Activated effector memory CD4-positive, alpha-beta T cell treated with Interleukin-2 at 50 U/mL for 16 hours (primary cell): ENCODE data around the gene TTC21B.
"Not testable (repeated sequence)": the region's sequence is repeated elsewhere in the genome, so short reads cannot be mapped to it uniquely, and the experiment has no call there.

Experiments used
- DNase-seq: peaks from one replicate; pipeline ENCODE4 v3.0.0-alpha.2; 2020

Gene TTC21B

GRCh38 chr2:165953655-165954606 is at the start of gene TTC21B:
Gene TTC21B, minus strand, starts transcription at chr2:165953776. Its CDS starts 71 bp downstream, at chr2:165953705.
- DNase-seq, result peak; percentile 90

GRCh38 chr2:166000401-166000800 is 46.8 kb upstream of the TTC21B start:
- DNase-seq, result no peak

GRCh38 chr2:165990846-165991245 is 37.3 kb upstream of the TTC21B start:
- DNase-seq, result no peak

GRCh38 chr2:165989851-165990250 is 36.3 kb upstream of the TTC21B start:
- no peak for DNase-seq

DNA sequence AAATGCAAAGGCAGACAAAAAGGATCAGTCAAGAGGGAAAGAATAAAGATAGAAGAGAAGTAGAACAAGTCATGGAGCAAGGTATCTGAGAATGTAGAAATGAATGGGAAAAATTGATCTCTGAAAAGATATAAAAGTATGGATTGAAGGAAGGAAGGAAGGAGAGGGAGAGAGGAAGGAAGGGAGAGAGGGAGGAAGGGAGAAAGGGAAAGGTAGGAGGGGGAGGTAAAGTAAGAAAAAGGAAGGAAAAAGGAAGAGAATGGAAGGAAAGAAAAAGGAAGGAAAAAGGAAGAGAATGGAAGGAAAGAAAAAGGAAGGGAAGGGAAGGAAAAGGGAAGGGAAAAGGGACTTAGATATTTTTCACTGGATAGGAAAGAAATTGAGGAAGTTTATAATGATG is 31.5 kb upstream of the TTC21B start:
- no peak for DNase-seq

DNA sequence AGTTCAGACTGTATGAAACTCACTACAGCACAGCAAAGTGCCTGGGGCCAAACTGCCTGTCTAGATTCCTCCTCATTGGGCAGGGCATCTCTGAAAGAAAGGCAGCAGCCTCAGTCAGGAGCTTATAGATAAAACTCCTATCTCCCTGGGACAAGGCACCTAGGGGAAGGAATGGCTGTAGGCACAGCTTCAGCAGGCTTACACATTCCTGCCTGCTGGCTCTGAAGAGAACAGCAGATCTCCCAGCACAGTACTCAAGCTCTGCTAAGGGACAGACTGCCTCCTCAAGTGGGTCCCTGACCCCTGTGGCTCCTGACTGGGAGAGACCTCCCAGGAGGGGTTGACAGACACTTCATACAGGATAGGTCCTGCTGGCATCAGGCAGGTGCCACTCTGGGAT is 18.6 kb upstream of the TTC21B start:
- DNase-seq, result not testable (repeated sequence)

DNA sequence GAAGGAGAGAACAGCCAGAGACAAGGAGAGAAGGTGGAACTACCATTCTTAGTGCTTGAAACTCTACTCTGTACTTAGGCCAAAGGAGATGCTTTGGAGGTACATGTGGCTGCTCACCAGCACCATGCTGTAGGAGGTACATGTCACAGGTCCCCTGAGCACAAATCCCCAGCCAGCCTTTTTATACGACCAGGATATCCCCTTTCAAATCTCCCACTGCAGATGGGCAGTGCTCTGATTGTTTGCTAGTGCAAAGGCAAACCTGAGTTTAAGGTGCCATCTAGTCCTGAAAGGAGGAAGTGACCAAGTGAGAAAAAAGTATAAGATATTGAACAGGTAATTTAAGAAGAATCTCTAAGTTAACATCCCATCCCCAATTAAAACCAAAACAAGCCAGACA is 17.1 kb upstream of the TTC21B start:
- no peak for DNase-seq

DNA sequence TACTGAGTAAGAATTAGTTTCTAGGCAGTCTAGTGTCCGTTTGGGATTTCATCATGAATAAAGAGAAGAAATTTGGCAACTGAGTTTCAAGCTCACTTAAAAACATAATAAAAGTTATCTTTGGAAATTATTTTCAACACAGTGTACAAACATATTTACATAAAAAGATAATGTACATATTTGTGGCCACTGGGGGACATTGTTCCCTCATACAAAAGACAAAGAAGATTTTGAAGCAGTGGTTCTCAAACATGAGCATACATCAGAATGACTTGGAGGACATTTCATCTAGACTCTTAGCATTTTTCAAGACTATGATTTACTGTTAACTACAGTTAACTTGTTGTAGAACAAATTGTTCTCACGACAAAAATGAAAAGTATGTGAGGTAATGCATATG is 15.7 kb upstream of the TTC21B start:
- no peak for DNase-seq

GRCh38 chr2:165967746-165968145 is 14.2 kb upstream of the TTC21B start:
- no peak for DNase-seq

- DNase-seq, result no peak
Observed at GRCh38 chr2:165961818-165962217, 8.2 kb upstream of the TTC21B start.

DNA sequence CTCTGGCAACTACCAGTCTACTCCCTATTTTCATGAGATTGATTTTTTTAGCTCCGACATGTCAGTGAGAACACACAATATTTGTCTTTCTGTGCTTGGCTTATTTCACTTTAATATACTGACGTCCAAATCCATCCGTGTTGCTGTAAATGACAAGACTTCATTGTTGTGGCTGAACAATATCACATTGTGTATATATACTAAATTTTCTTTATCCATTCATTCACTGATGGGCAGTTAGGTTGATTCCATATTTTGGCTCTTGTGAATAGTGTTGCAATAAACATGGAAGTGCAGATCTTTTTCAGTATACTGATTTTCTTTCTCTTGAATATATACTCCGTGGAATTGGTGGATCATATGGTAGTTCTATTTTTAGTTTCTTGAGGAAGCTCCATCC is 5.8 kb upstream of the TTC21B start:
- no peak for DNase-seq

GRCh38 chr2:165958313-165958960 is 4.9 kb upstream of the TTC21B start:
- no peak for DNase-seq

- DNase-seq, result no peak
Observed at GRCh38 chr2:165957030-165957675, 3.6 kb upstream of the TTC21B start.

- no peak for DNase-seq
Observed at GRCh38 chr2:165953306-165953654, 296 bp downstream of the TTC21B start.

- DNase-seq, result no peak
Observed at GRCh38 chr2:165952741-165953211, 800 bp downstream of the TTC21B start.

DNA sequence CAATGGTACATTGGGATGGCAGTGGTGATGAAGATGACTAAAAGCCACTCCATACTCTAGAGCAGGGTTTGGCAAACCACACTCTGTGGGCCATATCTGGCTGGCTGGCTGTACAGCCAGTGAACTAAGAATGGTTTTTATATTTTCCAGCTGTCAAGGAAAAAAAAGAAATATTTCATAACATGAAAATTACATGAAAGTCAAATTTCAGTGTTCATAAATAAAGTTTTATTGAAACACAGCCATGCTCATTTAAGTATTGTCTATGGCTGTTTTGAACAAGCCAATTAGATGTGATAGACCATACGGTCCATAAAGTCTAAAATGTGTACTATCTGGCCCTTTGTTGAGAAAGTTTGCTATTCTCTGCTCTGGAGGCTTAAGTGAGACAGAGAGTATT is 1.5 kb downstream of the TTC21B start:
- DNase-seq, result no peak

DNA sequence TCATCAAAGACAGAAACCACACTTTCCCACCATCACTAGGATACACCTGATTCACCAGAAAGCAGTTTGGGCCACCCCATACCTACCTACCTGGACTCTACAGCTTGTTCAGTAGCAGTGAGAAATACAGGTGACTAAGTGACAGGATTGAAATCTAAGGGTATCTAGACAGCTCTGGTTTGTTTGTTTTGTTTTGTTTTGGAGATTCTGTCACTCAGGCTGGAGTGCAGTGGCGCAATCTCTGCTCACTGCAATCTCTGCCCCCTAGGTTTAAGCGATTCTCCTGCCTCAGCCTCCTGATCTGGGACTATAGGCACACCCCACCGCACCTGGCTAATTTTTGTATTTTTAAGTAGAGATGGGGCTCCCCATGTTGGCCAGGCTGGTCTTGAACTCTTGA is 3.1 kb downstream of the TTC21B start:
- no peak for DNase-seq

GRCh38 chr2:165941827-165942226 is 11.7 kb downstream of the TTC21B start:
- no peak for DNase-seq

DNA sequence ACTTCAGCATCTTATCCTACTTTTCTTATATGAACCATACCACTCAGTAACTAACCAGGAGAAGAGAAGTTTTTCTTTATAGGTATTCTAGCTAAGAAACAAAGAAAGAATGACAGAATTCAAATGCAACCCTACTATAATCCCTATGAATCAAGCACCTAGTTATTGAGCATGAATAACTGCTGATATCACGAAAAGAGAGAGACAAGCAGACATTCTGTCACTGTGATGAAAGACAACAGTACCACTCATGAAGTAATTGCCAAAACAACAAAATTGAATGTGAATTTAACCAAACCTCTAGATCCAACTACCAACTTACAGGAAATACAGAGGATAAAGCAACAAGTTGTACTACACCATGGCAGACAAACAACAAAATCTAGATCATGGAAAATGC is 15.3 kb downstream of the TTC21B start:
- DNase-seq, result no peak

DNA sequence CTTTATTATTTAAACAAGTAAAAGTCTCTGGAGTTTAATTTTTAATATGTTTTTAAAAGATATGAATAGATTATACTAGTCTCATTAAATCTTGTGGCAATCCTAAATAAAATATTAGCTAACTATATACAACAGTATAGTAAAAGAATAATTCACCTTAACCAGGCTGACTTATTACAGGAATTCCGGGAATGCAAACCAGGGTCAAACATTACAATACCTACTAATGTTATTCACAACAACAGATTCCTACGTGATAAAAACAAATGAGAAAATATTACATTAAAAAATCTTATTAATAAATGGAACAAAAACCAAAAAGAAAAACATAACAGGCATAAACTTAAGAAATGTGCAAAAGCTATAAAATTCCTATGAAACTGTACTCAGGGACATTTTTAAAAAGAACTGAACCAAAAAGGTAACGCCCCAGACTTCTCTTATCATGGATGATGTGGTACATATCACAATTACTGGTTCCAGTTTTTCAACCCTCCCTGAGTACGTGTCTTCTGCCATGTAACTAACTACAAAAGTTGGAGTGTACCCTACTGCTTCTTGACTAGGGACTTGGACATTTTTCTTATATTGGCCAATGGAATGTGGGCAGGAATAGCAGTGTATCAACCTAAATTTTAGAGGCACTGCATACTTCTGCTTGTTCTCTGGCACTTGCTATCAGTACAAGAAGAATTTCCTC is 20.2 kb downstream of the TTC21B start:
- DNase-seq, result no peak

- no peak for DNase-seq
Observed at GRCh38 chr2:165927774-165928173, 25.8 kb downstream of the TTC21B start.

GRCh38 chr2:165927353-165927752 is 26.2 kb downstream of the TTC21B start:
- no peak for DNase-seq

DNA sequence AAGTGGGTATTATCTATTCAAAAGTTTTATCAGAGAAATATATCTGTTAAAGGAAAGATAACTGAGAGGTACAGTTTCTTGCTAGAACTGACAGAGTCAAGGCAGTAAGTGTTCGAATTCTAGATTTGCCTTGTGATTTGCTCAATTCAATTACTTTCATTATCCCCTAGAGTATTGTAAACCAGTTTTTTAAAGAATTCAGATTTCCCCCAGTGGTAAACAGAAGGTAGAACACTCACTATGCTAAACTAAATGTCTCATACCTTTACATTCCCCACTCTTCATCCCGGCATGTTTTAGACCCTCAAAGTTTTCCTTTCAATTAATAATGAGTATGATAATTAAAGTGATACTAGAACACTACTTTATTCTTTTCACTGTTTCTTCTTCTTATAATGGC is 28.6 kb downstream of the TTC21B start:
- no peak for DNase-seq
